KMS-11 (cell line): ENCODE measurements around the gene EEF2K.
A peak's percentile ranks its signal among the peaks of the same experiment; 100 is the strongest.

ENCODE experiments used
- H2AFZ ChIP-seq: fragments of 200-600 bp; sonication (generic); 2 replicates; pipeline ENCODE4 v1.6.1; 2016; ENCODE audit warnings: antibody characterized with exemption, mixed run types, low read depth
- H3K27ac ChIP-seq: fragments of 200-600 bp; sonication (generic); 2 replicates; pipeline ENCODE4 v1.6.1; 2016; ENCODE audit warnings: mild to moderate bottlenecking, mixed run types
- H3K27me3 ChIP-seq: fragments of 200-600 bp; sonication (generic); 2 replicates; pipeline ENCODE4 v1.6.1; 2017; ENCODE audit warnings: mild to moderate bottlenecking, low read depth, mixed run types, moderate library complexity; ENCODE audit not compliant: insufficient read depth
- H3K36me3 ChIP-seq: fragments of 200-600 bp; sonication (generic); 2 replicates; pipeline ENCODE4 v1.6.1; 2017; ENCODE audit warnings: mild to moderate bottlenecking, mixed run types; ENCODE audit not compliant: insufficient read depth
- H3K4me1 ChIP-seq: fragments of 200-600 bp; sonication (generic); 2 replicates; pipeline ENCODE4 v1.6.1; 2016; ENCODE audit warnings: mild to moderate bottlenecking, low read depth, mixed run types; ENCODE audit not compliant: poor library complexity, severe bottlenecking
- H3K4me2 ChIP-seq: fragments of 200-600 bp; sonication (generic); 2 replicates; pipeline ENCODE4 v1.7.0; 2016; ENCODE audit warnings: mild to moderate bottlenecking, mixed run types
- H3K4me3 ChIP-seq: fragments of 200-600 bp; sonication (generic); IDR thresholded peaks from 2 replicates; pipeline ENCODE4 v1.6.1; 2017; ENCODE audit warnings: low read depth, low read length, mixed read lengths; ENCODE audit not compliant: insufficient read depth
- H3K79me2 ChIP-seq: fragments of 200-600 bp; sonication (generic); 2 replicates; pipeline ENCODE4 v1.6.1; 2016; ENCODE audit warnings: low read depth, mixed run types; ENCODE audit not compliant: insufficient read depth
- H3K9ac ChIP-seq: fragments of 200-600 bp; sonication (generic); 2 replicates; pipeline ENCODE4 v1.6.1; 2016; ENCODE audit warnings: mild to moderate bottlenecking, mixed run types
- H4K20me1 ChIP-seq: fragments of 200-600 bp; sonication (generic); 2 replicates; pipeline ENCODE4 v1.6.1; 2016; ENCODE audit warnings: mild to moderate bottlenecking, mixed run types; ENCODE audit not compliant: insufficient read depth
- TF ChIP-seq, protein P1 (sequence below): fragments of 200-600 bp; sonication (generic); conservative IDR thresholded peaks from 2 replicates; pipeline ENCODE4 v1.6.1; 2017; ENCODE audit warnings: low read depth, mild to moderate bottlenecking, antibody characterized with exemption, low read length, moderate library complexity, mixed read lengths

EEF2K gene

DNA sequence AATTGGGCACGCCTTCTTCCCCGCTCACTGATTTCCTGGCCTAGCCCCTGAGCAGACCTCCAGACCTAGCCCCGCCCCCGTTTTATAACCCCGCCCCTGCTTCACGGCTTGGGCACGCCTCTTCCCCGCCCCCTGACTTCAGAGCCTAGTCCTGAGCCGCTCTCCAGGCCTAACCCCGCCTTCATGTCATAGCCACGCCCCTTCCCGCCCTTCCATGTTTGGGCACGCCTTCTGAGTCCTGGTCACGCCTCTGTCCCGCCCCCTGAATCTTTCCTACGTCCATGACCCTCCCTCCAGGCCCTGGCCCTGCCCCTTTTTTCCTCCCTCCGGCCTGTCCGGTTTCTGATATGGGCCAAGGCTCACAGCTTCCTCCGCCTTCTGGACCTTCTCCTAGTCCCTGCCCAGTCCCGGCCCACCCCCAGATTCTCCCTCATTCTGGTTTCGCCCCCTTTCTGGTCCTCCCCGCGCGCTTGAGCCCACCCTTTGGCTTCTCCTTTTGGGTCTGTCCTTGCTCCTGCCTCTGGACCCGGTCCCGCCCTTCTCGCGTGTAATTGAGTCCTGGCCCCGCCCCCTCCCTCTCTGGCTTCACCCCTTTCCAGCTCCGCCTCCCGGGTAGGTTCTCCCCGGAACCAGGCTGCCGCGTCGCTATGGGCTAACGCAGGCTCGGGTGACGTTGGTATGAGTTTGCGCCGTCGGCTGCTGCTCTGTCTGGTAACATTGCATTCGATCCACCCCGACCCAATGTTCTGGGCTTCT, 15.1 kb upstream of the EEF2K start:
- peak overlapping the region; percentile 80 for H2AFZ ChIP-seq

GRCh38 chr16:22191532-22192260, 14.4 kb upstream of the EEF2K start:
- peak overlapping the region; percentile 80 for H2AFZ ChIP-seq
- H3K4me1 ChIP-seq, result peaks cover 68% of the 10 kb centered on the region
- peak overlapping the region; percentile 56 for H3K9ac ChIP-seq

More for the DNA sequence above, 15.1 kb upstream of the EEF2K start:
- TF ChIP-seq, protein P1, sequence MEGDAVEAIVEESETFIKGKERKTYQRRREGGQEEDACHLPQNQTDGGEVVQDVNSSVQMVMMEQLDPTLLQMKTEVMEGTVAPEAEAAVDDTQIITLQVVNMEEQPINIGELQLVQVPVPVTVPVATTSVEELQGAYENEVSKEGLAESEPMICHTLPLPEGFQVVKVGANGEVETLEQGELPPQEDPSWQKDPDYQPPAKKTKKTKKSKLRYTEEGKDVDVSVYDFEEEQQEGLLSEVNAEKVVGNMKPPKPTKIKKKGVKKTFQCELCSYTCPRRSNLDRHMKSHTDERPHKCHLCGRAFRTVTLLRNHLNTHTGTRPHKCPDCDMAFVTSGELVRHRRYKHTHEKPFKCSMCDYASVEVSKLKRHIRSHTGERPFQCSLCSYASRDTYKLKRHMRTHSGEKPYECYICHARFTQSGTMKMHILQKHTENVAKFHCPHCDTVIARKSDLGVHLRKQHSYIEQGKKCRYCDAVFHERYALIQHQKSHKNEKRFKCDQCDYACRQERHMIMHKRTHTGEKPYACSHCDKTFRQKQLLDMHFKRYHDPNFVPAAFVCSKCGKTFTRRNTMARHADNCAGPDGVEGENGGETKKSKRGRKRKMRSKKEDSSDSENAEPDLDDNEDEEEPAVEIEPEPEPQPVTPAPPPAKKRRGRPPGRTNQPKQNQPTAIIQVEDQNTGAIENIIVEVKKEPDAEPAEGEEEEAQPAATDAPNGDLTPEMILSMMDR, result no peak
- no peaks in the 10 kb centered on the region for H3K36me3 ChIP-seq
- H4K20me1 ChIP-seq, result no peaks in the 10 kb centered on the region
- H3K27me3 ChIP-seq, result no peaks in the 10 kb centered on the region
- peak overlapping the region; percentile 86 for H3K27ac ChIP-seq
- H3K4me1 ChIP-seq, result peaks cover 61% of the 10 kb centered on the region
- peak overlapping the region; percentile 92 for H3K4me2 ChIP-seq
- no peak overlapping the region for H3K4me3 ChIP-seq
- peak overlapping the region; percentile 56 for H3K9ac ChIP-seq
- H3K79me2 ChIP-seq, result no peaks in the 10 kb centered on the region

DNA sequence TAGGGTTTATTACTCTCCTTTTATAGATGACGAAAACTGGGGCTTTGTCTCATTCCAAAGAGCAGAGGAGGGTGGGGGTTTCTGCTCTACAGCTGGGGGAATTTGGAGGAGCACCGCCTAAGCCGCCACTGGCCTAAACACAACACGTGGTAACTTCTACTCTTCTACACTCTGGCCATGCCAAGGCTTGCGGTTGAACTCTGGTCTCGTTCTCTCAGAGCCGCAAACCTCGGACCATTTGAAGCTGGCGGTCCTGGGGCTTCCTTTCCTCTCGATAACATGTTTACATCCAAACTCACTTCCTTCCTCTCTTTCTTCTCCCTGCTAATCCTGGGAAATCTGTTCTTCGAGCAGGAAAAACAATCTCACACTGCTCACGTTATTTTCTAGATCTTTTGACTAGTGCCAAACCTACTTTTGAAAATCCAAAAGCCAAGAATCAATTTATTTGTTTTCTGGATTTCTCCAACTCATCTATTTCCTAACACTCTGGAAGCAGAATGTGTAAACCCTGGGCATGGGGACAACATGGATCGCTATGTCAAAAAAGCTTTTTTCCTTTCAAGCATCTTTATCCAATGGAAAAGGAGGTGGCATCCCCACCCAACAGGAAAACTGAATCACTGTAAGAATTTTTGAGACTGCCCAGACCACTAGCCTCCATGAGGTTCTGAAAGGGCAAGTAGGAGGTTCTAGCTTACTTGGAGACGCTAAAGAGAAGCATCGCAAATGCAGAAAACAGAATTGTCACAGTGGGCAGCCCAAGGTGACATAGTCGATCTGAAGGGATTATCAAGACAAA, 13.6 kb upstream of the EEF2K start:
- Histone ChIP-seq H3K27ac (peak overlapping the region; percentile 86), H3K4me1 (peaks cover 75% of the 10 kb centered on the region), H3K4me3 (no peak overlapping the region), H3K27me3 (no peaks in the 10 kb centered on the region), H4K20me1 (no peaks in the 10 kb centered on the region), H3K4me2 (peak overlapping the region; percentile 92), H3K36me3 (no peaks in the 10 kb centered on the region), H2AFZ (peak overlapping the region; percentile 80; the same call in 1 of the 2 replicates), H3K9ac (peak overlapping the region; percentile 56), H3K79me2 (no peaks in the 10 kb centered on the region)
- TF ChIP-seq, protein P1, result no peak

More at GRCh38 chr16:22191532-22192260, 14.4 kb upstream of the EEF2K start:
- Histone ChIP-seq H3K27ac (peak overlapping the region; percentile 86), H3K36me3 (no peaks in the 10 kb centered on the region), H3K4me2 (peak overlapping the region; percentile 92), H4K20me1 (no peaks in the 10 kb centered on the region), H3K27me3 (no peaks in the 10 kb centered on the region), H3K4me3 (no peak overlapping the region), H3K79me2 (no peaks in the 10 kb centered on the region)
- TF ChIP-seq, protein P1, result no peak

DNA sequence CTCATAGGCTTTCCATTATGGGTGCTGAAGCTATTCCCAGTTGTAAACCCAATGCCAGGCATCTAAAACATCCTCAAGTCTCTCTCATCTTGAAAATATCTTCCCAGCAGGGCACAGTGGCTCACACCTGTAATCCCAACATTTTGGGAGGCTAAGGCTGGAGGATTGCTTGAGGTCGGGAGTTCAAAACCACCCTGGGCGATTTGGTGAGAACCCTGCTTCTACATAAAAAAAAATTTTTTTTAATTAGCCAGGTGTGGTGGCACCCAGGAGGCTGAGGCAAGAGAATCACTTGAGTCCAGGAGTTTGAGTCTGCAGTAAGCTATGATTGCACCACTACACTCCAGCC, 13.0 kb upstream of the EEF2K start:
- H3K27ac ChIP-seq, result peak overlapping the region; percentile 86; the same call in 1 of the 2 replicates
- H3K36me3 ChIP-seq, result no peaks in the 10 kb centered on the region
- TF ChIP-seq, protein P1, result no peak
- peaks cover 77% of the 10 kb centered on the region for H3K4me1 ChIP-seq
- no peaks in the 10 kb centered on the region for H3K27me3 ChIP-seq
- no peak overlapping the region for H2AFZ ChIP-seq
- no peak overlapping the region; the same call in 1 of the 2 replicates for H3K9ac ChIP-seq
- H3K4me3 ChIP-seq, result no peak overlapping the region
- no peaks in the 10 kb centered on the region for H4K20me1 ChIP-seq
- peak overlapping the region; percentile 92 for H3K4me2 ChIP-seq
- H3K79me2 ChIP-seq, result no peaks in the 10 kb centered on the region
